Keratinocyte (primary cell): Measurements from ENCODE around the gene RNF39.

Experiments used
- CTCF ChIP-seq, 3 experiments: IDR thresholded peaks in 1 of 3; conservative IDR thresholded peaks in 1 of 3; optimal IDR thresholded peaks in 1 of 3; 2 replicates in 2 of 3; 3 replicates in 1 of 3; pipeline versions ENCODE3 to v1.5.1; 2011; ENCODE audit warnings: low read length in 3 of 3, mild to moderate bottlenecking in 3 of 3, moderate library complexity in 2 of 3, control low read depth in 1 of 3, inconsistent platforms in 1 of 3; ENCODE audit not compliant: insufficient read depth in 2 of 3; ENCODE audit errors: extremely low read depth in 1 of 3
- EZH2 ChIP-seq: IDR thresholded peaks from one replicate; pipeline ENCODE4 v1.6.1; 2012; ENCODE audit warnings: inconsistent platforms, mild to moderate bottlenecking, low read length, moderate library complexity

- no peak for TF ChIP-seq EZH2
- no peak for TF ChIP-seq CTCF (optimal IDR thresholded peaks at IDR 0.05 in 1 of 3, IDR thresholded peaks at IDR 0.05 in 1 of 3, conservative IDR thresholded peaks at IDR 0.05 in 1 of 3; ENCODE audit: extremely low read depth in 1 of 3, insufficient read depth in 2 of 3, low read length in 3 of 3)
Observed at GRCh38 chr6:30042914-30043313, 32.7 kb downstream of the RNF39 start.
